Panc1 (cell line): ENCODE data around the gene KCP.

Source experiments
- CTCF ChIP-seq: fragments of 450-650 bp; IDR thresholded peaks from 2 replicates; pipeline ENCODE4 v1.5.1; 2017; ENCODE audit warnings: mild to moderate bottlenecking
- POLR2AphosphoS5 ChIP-seq: IDR thresholded peaks from 2 replicates; pipeline ENCODE4 v1.6.1; 2012; ENCODE audit warnings: mild to moderate bottlenecking, low read depth, low read length, moderate library complexity
- SIN3A ChIP-seq: IDR thresholded peaks from 2 replicates; pipeline ENCODE4 v1.6.1; 2012; ENCODE audit warnings: low read depth, mild to moderate bottlenecking, low read length, moderate library complexity, borderline replicate concordance; ENCODE audit not compliant: insufficient read depth

GRCh38 chr7:128876978-128877755 lies 33.3 kb downstream of the KCP start:
- TF ChIP-seq SIN3A: no peak
- TF ChIP-seq POLR2AphosphoS5: no peak
- TF ChIP-seq CTCF: no peak
